Subcutaneous abdominal adipose tissue (tissue), 5 donors: Measurements from ENCODE around the gene TMEM156.

ENCODE experiments used
- H3K27ac ChIP-seq: one replicate; pipeline ENCODE4 v1.7.0; 2013; ENCODE audit warnings: low read depth, mild to moderate bottlenecking, inconsistent platforms, low read length, moderate library complexity
- H3K27me3 ChIP-seq, 5 donors: one replicate each; pipeline ENCODE4 v1.7.0; 2013; ENCODE audit warnings: low read length in 5 of 5, inconsistent platforms in 1 of 5; ENCODE audit not compliant: control insufficient read depth in 5 of 5, insufficient read depth in 4 of 5
- H3K36me3 ChIP-seq, 5 donors: one replicate each; pipeline ENCODE4 v1.7.0; 2013; ENCODE audit warnings: low read length in 5 of 5; ENCODE audit not compliant: control insufficient read depth in 5 of 5, insufficient read depth in 5 of 5
- H3K4me1 ChIP-seq, 5 donors: one replicate each; pipeline ENCODE4 v1.7.0; 2013; ENCODE audit warnings: low read length in 5 of 5, mild to moderate bottlenecking in 3 of 5, moderate library complexity in 1 of 5; ENCODE audit not compliant: control insufficient read depth in 5 of 5, insufficient read depth in 5 of 5
- H3K4me3 ChIP-seq, 5 donors: one replicate each; pipeline ENCODE4 v1.7.0; 2013; ENCODE audit warnings: low read length in 5 of 5, low read depth in 1 of 5
- H3K9ac ChIP-seq, 5 donors: one replicate each; pipeline ENCODE4 v1.7.0; 2013; ENCODE audit warnings: low read length in 5 of 5, mild to moderate bottlenecking in 4 of 5, moderate library complexity in 3 of 5
- H3K9me3 ChIP-seq, 5 donors: one replicate each; pipeline ENCODE4 v1.7.0; 2013; ENCODE audit warnings: low read length in 5 of 5; ENCODE audit not compliant: control insufficient read depth in 5 of 5
- donor health status: healthy.
- donor health status: healthy.
- donor health status: healthy.
- donor health status: healthy.
- donor health status: healthy.

The TMEM156 gene

DNA sequence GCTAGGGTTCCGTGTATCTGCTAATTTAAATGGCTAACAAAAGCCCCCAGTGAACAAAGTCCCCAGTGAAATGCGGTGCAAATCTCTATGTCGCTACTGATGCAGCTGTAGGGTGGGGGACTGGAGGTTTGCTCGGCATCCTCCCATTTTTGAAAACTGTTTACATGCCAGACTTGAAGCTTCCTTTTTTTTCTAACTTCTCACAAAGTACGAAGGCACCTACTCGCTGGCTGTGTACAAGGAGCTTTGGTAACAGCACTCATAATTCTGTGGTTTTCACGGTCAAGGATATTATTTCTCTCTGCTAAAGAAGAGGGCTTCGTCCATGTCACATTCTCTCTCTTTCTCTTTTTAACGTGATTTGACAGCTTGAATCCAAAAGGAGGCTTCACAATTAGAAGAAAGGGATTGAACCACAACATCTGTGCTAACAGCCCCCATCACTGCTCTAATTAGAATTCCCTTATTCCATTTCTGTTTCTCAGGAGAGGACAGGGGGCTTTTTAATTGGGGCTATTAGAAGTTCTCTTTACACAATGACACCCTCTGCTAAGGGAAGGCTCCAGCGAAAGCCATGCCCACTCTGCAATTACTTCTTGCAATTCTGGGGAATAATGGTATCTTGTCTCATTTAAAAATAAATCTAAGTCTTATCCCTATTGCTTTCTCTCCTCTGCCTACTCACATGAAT, 46.7 kb downstream of the TMEM156 start:
- no peaks in the 10 kb centered on the region for H3K36me3 ChIP-seq
- no peaks in the 10 kb centered on the region for H3K9me3 ChIP-seq
- H3K27ac ChIP-seq = no peak overlapping the region
- peaks cover 0 to 14% (median 7%) of the 10 kb centered on the region in 5 donors for H3K4me1 ChIP-seq
- no peaks in the 10 kb centered on the region for H3K27me3 ChIP-seq
- no peak overlapping the region for H3K9ac ChIP-seq
- no peak overlapping the region for H3K4me3 ChIP-seq

DNA sequence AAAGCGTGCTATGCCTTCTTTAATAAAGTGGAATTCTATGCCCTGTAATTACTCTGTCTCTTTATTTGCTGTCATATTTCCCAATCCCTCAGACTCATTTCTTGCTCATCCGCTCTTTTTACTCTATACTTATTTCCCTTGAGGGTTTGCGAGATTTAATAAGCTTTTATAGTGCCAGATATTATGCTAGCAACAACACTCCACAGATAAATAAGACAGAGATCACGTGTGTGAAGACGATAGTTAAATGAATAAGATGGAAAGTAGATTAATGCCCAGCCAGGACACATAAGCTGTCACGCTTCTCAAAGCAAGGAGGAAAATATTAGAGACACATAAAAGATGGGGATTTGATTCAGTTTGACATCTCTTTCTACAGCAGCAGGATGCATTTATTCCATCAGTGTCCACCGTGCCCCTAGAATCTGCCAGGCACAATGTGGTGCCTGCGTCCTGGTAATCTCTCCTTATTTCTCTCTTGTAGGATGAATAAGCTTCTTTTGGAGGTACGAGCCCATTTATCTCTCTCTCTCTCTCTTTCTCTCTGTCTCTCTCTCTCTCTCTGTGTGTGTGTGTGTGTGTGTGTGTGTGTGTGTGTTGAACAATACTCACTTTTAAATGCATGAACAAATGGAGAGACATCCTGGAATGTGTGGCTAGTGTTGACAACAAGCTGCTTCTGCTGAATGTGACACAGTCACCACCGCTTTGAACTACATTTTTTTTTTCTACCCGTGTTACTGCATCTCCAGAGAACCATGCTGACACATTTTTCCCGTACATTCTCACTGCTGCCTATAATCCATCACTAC, 48.2 kb downstream of the TMEM156 start:
- Histone ChIP-seq H3K9me3 (no peaks in the 10 kb centered on the region), H3K36me3 (no peaks in the 10 kb centered on the region), H3K9ac (no peak overlapping the region), H3K27ac (no peak overlapping the region), H3K4me3 (no peak overlapping the region), H3K27me3 (no peaks in the 10 kb centered on the region), H3K4me1 (peaks cover 0 to 14% (median 7%) of the 10 kb centered on the region in 5 donors)

DNA sequence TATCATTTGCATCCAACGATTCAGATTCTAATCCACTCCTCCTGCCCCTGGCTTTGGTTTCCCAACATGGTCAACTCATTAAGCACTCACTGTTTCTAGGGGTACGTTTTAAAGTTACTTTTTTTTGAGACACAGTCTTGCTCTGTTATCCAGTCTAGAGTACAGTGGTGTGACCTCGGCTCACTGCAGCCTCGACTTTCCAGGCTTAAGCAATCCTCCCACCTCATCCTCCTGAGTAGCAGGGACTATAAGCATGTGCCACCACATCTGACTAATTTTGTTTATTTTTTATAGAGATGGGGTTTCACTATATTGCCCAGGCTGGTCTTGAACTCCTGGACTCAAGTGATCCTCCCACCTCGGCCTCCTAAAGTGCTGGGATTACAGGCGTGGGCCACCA, 48.9 kb downstream of the TMEM156 start:
- no peaks in the 10 kb centered on the region for H3K27me3 ChIP-seq

DNA sequence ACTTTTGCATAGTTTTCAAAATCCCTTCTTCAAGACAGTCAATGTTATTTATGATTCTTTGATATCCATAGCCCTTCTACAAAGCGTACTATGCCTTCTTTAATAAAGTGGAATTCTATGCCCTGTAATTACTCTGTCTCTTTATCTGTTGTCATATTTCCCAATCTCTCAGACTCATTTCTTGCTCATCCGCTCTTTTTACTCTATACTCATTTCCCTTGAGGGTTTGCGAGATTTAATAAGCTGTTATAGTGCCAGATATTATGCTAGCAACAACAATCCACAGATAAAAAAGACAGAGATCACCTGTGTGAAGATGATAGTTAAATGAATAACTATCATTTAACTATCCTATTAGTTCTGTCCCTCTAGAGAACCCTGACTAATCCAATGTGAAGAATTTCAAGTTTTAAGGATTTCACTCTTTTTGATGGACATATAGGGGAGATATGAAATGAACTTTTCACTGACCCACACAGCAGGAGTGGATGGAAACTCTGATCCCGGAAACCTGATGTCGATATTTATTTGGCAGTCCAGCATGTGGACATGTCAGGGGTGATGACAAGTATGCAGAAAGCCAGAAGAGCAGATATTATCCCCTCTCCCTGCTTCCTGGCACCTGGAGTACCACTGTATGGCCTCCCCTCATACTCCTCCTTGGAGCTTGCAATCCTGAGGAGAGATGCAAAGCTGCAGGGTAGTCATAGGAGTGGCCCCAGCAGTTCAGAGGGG, 49.7 kb downstream of the TMEM156 start:
- no peak overlapping the region for H3K4me3 ChIP-seq

More for the DNA sequence above, 48.9 kb downstream of the TMEM156 start:
- no peaks in the 10 kb centered on the region for H3K36me3 ChIP-seq
- no peaks in the 10 kb centered on the region for H3K9me3 ChIP-seq
- H3K9ac ChIP-seq = no peak overlapping the region
- H3K4me3 ChIP-seq = no peak overlapping the region
- H3K4me1 ChIP-seq = peaks cover 0 to 14% (median 7%) of the 10 kb centered on the region in 5 donors
- no peak overlapping the region for H3K27ac ChIP-seq

DNA sequence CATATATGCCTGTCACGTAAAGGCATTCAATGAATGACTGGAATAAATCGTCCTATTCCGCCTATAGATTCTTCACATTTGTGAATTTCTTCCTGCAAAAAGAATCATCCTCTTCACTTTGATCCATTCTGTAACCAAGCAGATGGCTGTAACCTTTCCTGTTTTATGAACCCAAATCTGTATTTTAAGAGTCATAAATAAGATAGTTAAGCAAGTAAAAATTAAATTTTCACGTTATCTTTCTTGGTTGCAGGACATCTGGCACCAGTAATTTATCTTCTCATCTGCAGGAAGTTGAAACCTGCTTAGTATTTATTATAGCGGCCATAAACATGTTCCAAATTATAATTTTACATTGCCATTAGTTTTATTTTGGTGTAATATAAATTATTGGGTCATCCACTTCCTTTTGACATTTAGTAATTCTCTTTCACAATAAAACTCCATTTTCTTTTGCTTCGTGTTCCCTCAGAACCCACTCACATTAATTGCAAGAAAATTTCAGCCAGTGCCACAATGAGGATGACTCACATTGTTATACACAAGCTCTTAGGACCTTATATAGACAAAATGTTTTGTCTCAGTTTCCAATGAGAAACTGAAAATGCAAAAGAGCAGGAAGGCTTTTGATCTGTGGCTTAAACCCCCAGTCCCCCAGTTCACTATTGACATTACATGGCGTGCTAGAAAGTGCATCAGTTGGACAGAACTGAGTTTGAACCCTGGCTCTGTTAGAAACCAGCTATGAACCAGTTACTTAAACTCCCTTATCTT, 51.1 kb downstream of the TMEM156 start:
- no peak overlapping the region for H3K9ac ChIP-seq
- no peaks in the 10 kb centered on the region for H3K36me3 ChIP-seq
- H3K27ac ChIP-seq = no peak overlapping the region
- peaks cover 0 to 8% (median 7%) of the 10 kb centered on the region in 5 donors for H3K4me1 ChIP-seq
- no peaks in the 10 kb centered on the region for H3K27me3 ChIP-seq
- H3K4me3 ChIP-seq = no peak overlapping the region
- H3K9me3 ChIP-seq = no peaks in the 10 kb centered on the region

More for the DNA sequence above, 49.7 kb downstream of the TMEM156 start:
- no peaks in the 10 kb centered on the region for H3K27me3 ChIP-seq
- peaks cover 0 to 13% (median 7%) of the 10 kb centered on the region in 5 donors for H3K4me1 ChIP-seq
- H3K9ac ChIP-seq = no peak overlapping the region
- no peaks in the 10 kb centered on the region for H3K9me3 ChIP-seq
- H3K36me3 ChIP-seq = no peaks in the 10 kb centered on the region
- H3K27ac ChIP-seq = no peak overlapping the region

DNA sequence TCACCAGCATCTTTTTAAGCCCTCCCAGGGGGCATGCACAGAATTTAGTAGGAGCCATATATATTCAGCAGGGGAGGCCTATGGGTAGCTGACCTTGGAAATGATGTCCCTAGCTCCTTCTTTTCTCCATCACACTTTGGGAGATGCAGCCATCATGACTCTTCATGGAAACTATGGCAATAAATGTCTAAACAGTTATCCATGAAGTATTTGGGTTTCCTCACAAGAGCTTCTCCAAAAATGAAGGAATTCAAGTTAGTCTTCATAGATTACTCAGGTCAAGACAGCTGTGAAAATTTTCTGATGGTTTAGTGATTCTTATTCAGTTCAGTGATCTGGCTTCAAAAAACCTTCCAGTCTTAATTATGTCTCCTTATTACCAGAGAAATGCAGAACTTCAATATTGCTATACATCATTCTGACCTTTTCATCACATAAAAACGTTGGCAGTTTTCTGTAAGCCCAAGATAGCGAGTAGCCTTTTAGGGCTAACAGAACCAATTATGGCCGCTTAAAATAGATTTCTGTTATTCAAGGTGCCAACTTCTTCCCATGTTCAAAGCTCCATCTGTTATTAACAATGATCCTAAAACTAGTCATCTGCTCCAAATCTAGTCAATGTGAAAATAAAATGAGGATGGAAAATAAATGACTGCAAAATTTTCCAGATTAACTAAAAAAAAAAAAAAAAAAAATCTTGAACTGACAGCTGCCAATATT, 52.5 kb downstream of the TMEM156 start:
- Histone ChIP-seq H3K9ac (no peak overlapping the region), H3K36me3 (no peaks in the 10 kb centered on the region), H3K9me3 (no peaks in the 10 kb centered on the region), H3K4me3 (no peak overlapping the region), H3K27ac (no peak overlapping the region), H3K4me1 (peaks cover 0 to 8% (median 5%) of the 10 kb centered on the region in 5 donors), H3K27me3 (no peaks in the 10 kb centered on the region)

DNA sequence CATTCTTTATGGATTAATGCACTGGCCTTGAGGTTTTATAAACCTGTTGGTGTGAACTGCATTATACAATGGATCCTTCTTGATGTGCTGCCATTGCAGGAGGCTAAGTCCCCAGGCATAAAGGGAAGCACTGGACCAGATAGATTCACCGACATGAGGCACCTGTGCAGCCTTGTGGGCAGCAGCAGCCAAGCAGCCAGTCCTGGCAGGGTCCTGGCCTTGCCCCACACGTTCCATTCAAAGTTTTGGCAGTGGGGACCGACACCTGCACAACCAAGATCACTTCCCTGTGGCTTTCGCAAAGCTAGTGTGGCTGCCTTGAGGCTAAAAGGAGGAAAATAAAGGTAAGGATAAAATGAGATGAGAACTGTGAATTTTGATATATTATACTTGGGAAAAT, 53.1 kb downstream of the TMEM156 start:
- no peak overlapping the region for H3K27ac ChIP-seq
- H3K36me3 ChIP-seq = no peaks in the 10 kb centered on the region
- peaks cover 0 to 6% (median 2%) of the 10 kb centered on the region in 5 donors for H3K4me1 ChIP-seq
- no peaks in the 10 kb centered on the region for H3K27me3 ChIP-seq
- H3K4me3 ChIP-seq = no peak overlapping the region
- no peaks in the 10 kb centered on the region for H3K9me3 ChIP-seq
- no peak overlapping the region for H3K9ac ChIP-seq

DNA sequence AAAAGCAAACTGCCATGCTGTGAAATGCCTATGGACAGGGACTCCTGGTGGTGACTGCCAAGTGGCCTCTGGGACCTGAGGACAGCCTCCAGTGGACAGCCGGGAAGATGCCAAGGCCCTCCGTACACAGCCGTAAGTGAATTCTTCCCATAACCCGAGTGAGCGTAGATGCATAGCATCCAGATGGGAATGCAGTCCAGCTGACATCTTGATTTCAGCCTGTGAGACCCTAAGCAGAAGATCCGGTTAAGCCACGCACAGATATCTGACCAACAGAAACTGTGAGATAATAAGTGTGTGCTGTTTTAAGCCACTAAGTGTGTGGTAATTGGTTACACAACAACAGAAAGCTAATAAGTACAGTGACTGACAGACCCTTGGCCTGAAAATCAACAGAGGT, 55.9 kb downstream of the TMEM156 start:
- Histone ChIP-seq H3K4me3 (no peak overlapping the region), H3K9ac (peak overlapping the region in 1 of 5 donors; percentile 17), H3K9me3 (no peaks in the 10 kb centered on the region), H3K4me1 (peaks cover 0 to 2% (median 0%) of the 10 kb centered on the region in 5 donors), H3K27ac (no peak overlapping the region), H3K36me3 (no peaks in the 10 kb centered on the region), H3K27me3 (no peaks in the 10 kb centered on the region)

DNA sequence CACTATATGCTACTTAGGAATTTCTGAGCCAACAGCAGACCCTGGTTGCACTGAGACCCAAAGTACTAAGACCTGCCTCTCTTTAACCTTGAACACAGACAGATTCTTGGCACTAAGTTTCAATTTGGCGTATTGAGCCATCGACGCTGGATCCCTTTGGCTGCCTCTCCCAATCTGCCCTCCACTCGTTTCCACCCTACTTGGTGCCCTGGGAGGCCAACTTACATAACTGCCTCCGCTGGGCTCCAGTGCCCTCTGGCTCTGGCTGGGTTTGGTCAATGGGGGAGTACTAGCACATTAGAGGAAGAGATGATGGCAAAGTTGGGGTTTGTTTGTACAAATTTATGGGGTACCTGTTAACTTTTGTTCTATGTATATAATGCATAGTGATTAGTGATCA, 63.5 kb downstream of the TMEM156 start:
- H3K4me1 ChIP-seq = no peaks in the 10 kb centered on the region
- H3K9ac ChIP-seq = no peak overlapping the region
- H3K9me3 ChIP-seq = no peaks in the 10 kb centered on the region
- no peak overlapping the region for H3K4me3 ChIP-seq
- H3K36me3 ChIP-seq = no peaks in the 10 kb centered on the region
- no peak overlapping the region for H3K27ac ChIP-seq
- no peaks in the 10 kb centered on the region for H3K27me3 ChIP-seq
